DND-41 (cell line): ENCODE measurements around the gene LRTM2.

Experiments used
- ATAC-seq: fragments of 200-7000 bp; cut with Tn5 transposase; 3 replicates; pipeline ENCODE4 v1.9.1; 2021; ENCODE audit warnings: low read depth; ENCODE audit not compliant: insufficient read depth
- DNase-seq: peaks from one replicate; pipeline ENCODE4 v3.0.0-alpha.2; 2020
- H2AFZ ChIP-seq: 2 replicates; pipeline ENCODE4 v1.6.0; 2012; ENCODE audit warnings: low read depth, low read length
- H3K27ac ChIP-seq: 2 replicates; pipeline ENCODE4 v1.5.1; 2012; ENCODE audit warnings: low read length, inconsistent platforms
- H3K27me3 ChIP-seq: fragments of 200-600 bp; sonication (generic); 2 replicates; pipeline ENCODE4 v1.6.0; 2012; ENCODE audit warnings: low read length, mild to moderate bottlenecking, inconsistent platforms; ENCODE audit not compliant: insufficient read depth, poor library complexity
- H3K36me3 ChIP-seq: 2 replicates; pipeline ENCODE4 v1.5.1; 2012; ENCODE audit warnings: low read length, inconsistent platforms; ENCODE audit not compliant: insufficient read depth
- H3K4me1 ChIP-seq: 2 replicates; pipeline ENCODE4 v1.5.1; 2012; ENCODE audit warnings: mild to moderate bottlenecking, low read length; ENCODE audit not compliant: insufficient read depth
- H3K4me2 ChIP-seq: 2 replicates; pipeline ENCODE4 v1.6.0; 2012; ENCODE audit warnings: mild to moderate bottlenecking, moderate library complexity, low read length, inconsistent platforms; ENCODE audit not compliant: insufficient read depth
- H3K4me3 ChIP-seq, 2 experiments: fragments of 200-600 bp in 1 of 2; shearing (Covaris generic) in 1 of 2; 2 replicates each; pipeline ENCODE4 v1.5.1; 2012 to 2016; ENCODE audit warnings: inconsistent platforms in 2 of 2, low read length in 2 of 2, mild to moderate bottlenecking in 2 of 2, low read depth in 1 of 2, moderate library complexity in 1 of 2
- H3K79me2 ChIP-seq: 2 replicates; pipeline ENCODE4 v1.6.0; 2012; ENCODE audit warnings: low read length, inconsistent platforms; ENCODE audit not compliant: insufficient read depth
- H3K9ac ChIP-seq: 2 replicates; pipeline ENCODE4 v1.6.0; 2012; ENCODE audit warnings: low read depth, mild to moderate bottlenecking, inconsistent platforms, low read length, moderate library complexity
- H3K9me3 ChIP-seq: 2 replicates; pipeline ENCODE4 v1.5.1; 2012; ENCODE audit warnings: low read length, moderate library complexity, mild to moderate bottlenecking, inconsistent platforms; ENCODE audit not compliant: insufficient read depth, severe bottlenecking
- H4K20me1 ChIP-seq: 2 replicates; pipeline ENCODE4 v1.6.0; 2012; ENCODE audit warnings: low read length; ENCODE audit not compliant: insufficient read depth
- EZH2 ChIP-seq: IDR thresholded peaks from 3 replicates; pipeline ENCODE4 v1.6.1; 2012; ENCODE audit warnings: borderline replicate concordance, low read depth, mild to moderate bottlenecking, moderate library complexity, low read length, inconsistent platforms; ENCODE audit not compliant: severe bottlenecking
- TF ChIP-seq, protein P1 (sequence below): IDR thresholded peaks from 2 replicates; pipeline ENCODE4 v1.5.1; 2012; ENCODE audit warnings: borderline replicate concordance, low read length, moderate library complexity, mild to moderate bottlenecking; ENCODE audit not compliant: poor library complexity, severe bottlenecking; ENCODE audit errors: extremely low read depth

Gene LRTM2

GRCh38 chr12:1799882-1800400 lies 20.4 kb upstream of the LRTM2 start:
- H3K79me2 ChIP-seq: no peaks in the 10 kb centered on the region
- H3K27ac ChIP-seq: no peak overlapping the region
- H3K9me3 ChIP-seq: no peaks in the 10 kb centered on the region
- DNase-seq: no peak
- ATAC-seq: no peak
- no peaks in the 10 kb centered on the region; the same call in 1 of the 2 replicates for H4K20me1 ChIP-seq
- TF ChIP-seq, protein P1, sequence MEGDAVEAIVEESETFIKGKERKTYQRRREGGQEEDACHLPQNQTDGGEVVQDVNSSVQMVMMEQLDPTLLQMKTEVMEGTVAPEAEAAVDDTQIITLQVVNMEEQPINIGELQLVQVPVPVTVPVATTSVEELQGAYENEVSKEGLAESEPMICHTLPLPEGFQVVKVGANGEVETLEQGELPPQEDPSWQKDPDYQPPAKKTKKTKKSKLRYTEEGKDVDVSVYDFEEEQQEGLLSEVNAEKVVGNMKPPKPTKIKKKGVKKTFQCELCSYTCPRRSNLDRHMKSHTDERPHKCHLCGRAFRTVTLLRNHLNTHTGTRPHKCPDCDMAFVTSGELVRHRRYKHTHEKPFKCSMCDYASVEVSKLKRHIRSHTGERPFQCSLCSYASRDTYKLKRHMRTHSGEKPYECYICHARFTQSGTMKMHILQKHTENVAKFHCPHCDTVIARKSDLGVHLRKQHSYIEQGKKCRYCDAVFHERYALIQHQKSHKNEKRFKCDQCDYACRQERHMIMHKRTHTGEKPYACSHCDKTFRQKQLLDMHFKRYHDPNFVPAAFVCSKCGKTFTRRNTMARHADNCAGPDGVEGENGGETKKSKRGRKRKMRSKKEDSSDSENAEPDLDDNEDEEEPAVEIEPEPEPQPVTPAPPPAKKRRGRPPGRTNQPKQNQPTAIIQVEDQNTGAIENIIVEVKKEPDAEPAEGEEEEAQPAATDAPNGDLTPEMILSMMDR: no peak
- TF ChIP-seq EZH2: no peak
- H3K4me2 ChIP-seq: no peak overlapping the region
- H2AFZ ChIP-seq: no peak overlapping the region
- no peaks in the 10 kb centered on the region for H3K36me3 ChIP-seq
- no peak overlapping the region for H3K4me3 ChIP-seq
- H3K9ac ChIP-seq: no peak overlapping the region
- H3K4me1 ChIP-seq: peaks cover 22% of the 10 kb centered on the region
- H3K27me3 ChIP-seq: no peaks in the 10 kb centered on the region

DNA sequence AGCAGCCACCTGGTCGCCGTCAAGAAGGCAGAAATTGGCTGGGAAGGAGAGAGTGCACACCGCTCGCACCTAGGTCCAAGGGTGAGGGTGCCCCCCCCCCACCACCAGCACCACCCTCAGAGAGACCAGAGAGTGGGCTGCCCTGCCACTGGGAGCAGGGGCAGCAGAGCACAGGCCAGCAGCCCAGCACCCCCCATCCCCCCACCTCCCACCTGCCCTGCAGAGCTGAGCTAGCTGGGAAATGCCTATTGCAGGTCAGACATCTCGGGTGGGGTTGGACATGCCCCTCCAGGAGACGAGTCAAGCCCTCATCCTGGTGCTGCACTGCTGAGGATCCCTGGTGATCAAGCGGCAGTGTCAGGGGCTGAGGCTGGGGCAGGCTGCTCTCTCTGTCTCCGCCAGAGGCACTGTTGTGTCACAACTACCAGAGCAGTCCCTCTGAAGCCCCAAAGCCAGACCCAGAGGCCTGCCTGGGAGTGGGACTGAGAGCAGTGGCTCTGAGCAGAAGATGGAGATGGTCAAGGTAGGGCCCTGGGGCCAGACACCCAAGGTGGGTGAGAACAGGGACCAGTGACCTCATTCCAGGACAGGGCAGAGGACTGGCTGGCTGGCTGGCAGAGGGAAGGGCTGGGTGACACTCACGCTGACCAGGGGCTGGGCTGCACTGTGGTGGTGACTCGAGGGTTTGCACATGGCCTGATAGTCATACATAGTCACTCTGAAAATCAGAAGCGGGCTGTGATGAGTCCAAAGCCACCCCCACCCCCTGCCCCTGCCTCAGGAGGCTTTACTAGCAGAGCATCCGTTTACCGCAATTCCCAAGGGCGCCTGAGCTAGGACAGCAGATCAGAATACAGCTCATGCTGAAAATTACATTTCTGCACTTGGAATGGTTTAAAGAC lies 19.7 kb upstream of the LRTM2 start:
- Histone ChIP-seq H3K9ac (no peak overlapping the region), H3K27me3 (no peaks in the 10 kb centered on the region), H3K79me2 (no peaks in the 10 kb centered on the region), H4K20me1 (no peaks in the 10 kb centered on the region; the same call in 1 of the 2 replicates), H3K27ac (no peak overlapping the region), H3K36me3 (no peaks in the 10 kb centered on the region), H3K4me2 (no peak overlapping the region), H2AFZ (no peak overlapping the region), H3K4me3 (no peak overlapping the region), H3K9me3 (no peaks in the 10 kb centered on the region), H3K4me1 (peaks cover 17% of the 10 kb centered on the region)
- DNase-seq: no peak
- TF ChIP-seq, protein P1: no peak
- TF ChIP-seq EZH2: no peak
- ATAC-seq: no peak

- no peak overlapping the region for H3K4me2 ChIP-seq
- H3K9ac ChIP-seq: no peak overlapping the region
- TF ChIP-seq, protein P1: no peak
- no peak for TF ChIP-seq EZH2
- H3K79me2 ChIP-seq: no peaks in the 10 kb centered on the region
- H3K9me3 ChIP-seq: no peaks in the 10 kb centered on the region
- H3K36me3 ChIP-seq: no peaks in the 10 kb centered on the region
- H4K20me1 ChIP-seq: no peaks in the 10 kb centered on the region
- DNase-seq (no peak), ATAC-seq (no peak)
- H3K27me3 ChIP-seq: no peaks in the 10 kb centered on the region
- no peak overlapping the region for H3K4me3 ChIP-seq
- no peak overlapping the region for H3K27ac ChIP-seq
- no peak overlapping the region for H2AFZ ChIP-seq
- peaks cover 9% of the 10 kb centered on the region for H3K4me1 ChIP-seq
Observed at GRCh38 chr12:1801303-1801975, 18.9 kb upstream of the LRTM2 start.
